Purkinje cell (primary cell): ENCODE measurements around the gene DYNAP. TPM values are rescaled to one million over a fixed set of nuclear protein-coding genes. Genes with fewer than 3 reads are reported as not detected.

ENCODE experiments used
- polyA plus RNA-seq: library from polyadenylated mRNA; unstranded; fragments of >200 nt; fragmentation: Nextera tagmentation; gene quantifications from 2 replicates; pipeline ENCODE4 v1.2.1, GENCODE V29; 2014

DYNAP gene
- polyA plus RNA-seq = not detected in 2 replicates

DNA sequence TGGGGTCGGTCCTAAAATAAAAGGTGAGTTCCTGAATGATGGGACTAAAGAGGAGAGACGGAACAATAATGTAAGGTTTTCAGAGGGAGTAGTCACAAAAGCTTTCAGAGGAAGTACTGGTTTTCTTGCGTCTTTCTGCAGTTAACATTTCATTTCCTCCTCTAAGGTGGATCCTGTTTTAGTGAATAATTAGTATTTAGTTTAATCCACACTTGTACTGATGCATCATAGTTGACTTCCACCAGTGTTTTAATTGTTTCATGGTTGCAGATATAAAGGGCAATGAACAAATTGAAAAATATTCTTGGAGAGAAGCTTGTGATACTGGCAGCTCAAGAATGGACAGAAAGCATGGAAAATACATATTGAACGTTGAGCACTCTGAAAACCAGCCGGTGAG, at the start of gene DYNAP:
Gene DYNAP (plus strand): TSS at position 301 of the 400 bp plus-strand sequence. CDS start 38 bp downstream, at position 339.

Other genes with a start within 250 kb of the DYNAP start
- gene STARD6, start 233.4 kb upstream of the DYNAP start, polyA plus RNA-seq = not detected in 2 replicates
- gene C18orf54, start 233.3 kb upstream of the DYNAP start, polyA plus RNA-seq = 1.4 and 2.3 TPM in 2 replicates
- 6.7 and 9.1 TPM in 2 replicates for gene RAB27B, start 237.2 kb downstream of the DYNAP start, polyA plus RNA-seq